ENCODE results near the gene MKNK1.

DNA sequence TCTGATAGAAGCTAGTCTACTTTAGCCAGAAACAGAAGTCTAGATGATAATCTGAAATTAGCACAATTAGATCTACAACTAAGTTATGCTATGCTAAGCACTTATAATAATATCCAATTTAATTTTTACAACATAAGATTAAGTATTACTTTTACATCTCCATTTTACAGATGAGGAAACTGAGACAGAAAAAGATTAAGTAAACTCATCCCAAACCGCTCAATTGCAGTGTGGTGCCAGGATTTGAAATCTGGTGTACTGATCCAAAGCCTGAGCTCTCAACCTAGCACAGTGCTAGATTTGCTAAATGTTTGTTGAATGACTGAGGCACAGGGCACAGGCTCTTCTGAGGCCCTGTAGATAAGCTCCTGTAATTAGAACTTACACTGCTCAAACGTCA is 66.4 kb downstream of the MKNK1 start:
- TF ChIP-seq GLIS3 (CRISPR knock-in tag; IDR thresholded peaks at IDR 0.05): no peak
- TF ChIP-seq ZFP3 (CRISPR knock-in tag; IDR thresholded peaks at IDR 0.05): no peak
- TF ChIP-seq ARNTL (CRISPR knock-in tag; IDR thresholded peaks at IDR 0.05; ENCODE audit: borderline replicate concordance, low read depth): no peak
- TF ChIP-seq TCF4 (CRISPR knock-in tag; IDR thresholded peaks at IDR 0.05; ENCODE audit: borderline replicate concordance): no peak
- TF ChIP-seq CREB5 (CRISPR knock-in tag; IDR thresholded peaks at IDR 0.05; ENCODE audit: low read depth): no peak
- TF ChIP-seq CSDC2 (CRISPR knock-in tag; IDR thresholded peaks at IDR 0.05): no peak
- TF ChIP-seq PATZ1 (CRISPR knock-in tag; IDR thresholded peaks at IDR 0.05; ENCODE audit: borderline replicate concordance): no peak
